ENCODE measurements around the gene CLASP1.

DNA sequence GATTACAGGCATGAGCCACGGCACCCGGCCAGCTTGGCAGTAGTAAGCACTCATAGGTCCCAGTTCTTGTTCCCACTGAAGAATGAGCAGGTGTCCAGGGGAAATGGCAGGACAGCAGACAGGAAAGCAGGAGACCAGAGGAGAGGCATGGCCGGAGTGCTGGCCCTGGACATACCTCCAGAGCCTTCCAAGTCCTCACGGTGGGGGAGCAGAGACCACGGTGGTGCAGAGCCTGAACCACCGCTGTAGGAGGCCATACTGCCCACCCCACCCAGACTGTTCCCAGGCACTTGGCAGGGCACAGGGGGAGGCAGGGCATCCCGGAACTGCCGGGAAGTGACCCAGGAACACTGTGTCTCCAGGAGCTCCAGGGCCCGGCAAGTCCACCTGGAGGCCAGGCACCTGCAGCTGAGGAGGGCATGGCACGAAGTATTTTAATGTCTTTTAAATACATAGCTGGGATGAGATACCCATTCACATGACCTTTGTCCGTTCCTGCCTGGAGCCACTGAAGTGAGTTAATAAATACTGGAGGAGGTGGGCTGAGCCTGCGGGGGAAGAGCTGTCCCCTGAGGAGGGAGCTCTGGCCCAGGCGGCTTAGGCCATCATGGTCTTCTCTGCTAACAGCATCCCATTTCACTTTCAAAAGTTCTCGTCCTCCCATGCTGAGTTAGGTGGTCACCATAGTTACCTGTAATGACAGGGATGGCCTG, 314.5 kb downstream of the CLASP1 start:
- TF ChIP-seq NRF1 (IDR thresholded peaks at IDR 0.05; ENCODE audit: low read depth, low read length) (no peak), EGR1 (IDR thresholded peaks at IDR 0.05; ENCODE audit: borderline replicate concordance, low read depth, low read length) (no peak), RXRA (IDR thresholded peaks at IDR 0.05; ENCODE audit: insufficient read depth, low read depth, low read length) (no peak), SIX5 (IDR thresholded peaks at IDR 0.05; ENCODE audit: low read depth, low read length) (no peak), TCF12 (IDR thresholded peaks at IDR 0.05; ENCODE audit: low read depth, low read length) (no peak), CHD1 (IDR thresholded peaks at IDR 0.05; ENCODE audit: low read depth, low read length) (no peak), CREB1 (IDR thresholded peaks at IDR 0.05) (no peak), TEAD4 (IDR thresholded peaks at IDR 0.05; ENCODE audit: low read depth, low read length) (peak; percentile 40; the same call in 1 of the 2 replicates), POLR2A (IDR thresholded peaks at IDR 0.05; ENCODE audit: control extremely low read depth in 1 of 2, low read depth in 2 of 2, low read length in 2 of 2) (no peak), SUZ12 (IDR thresholded peaks at IDR 0.05; ENCODE audit: low read length) (no peak), SP2 (IDR thresholded peaks at IDR 0.05; ENCODE audit: low read length) (no peak), KDM1A (IDR thresholded peaks at IDR 0.05; ENCODE audit: borderline replicate concordance, low read length) (no peak)
- TF ChIP-seq, protein P1, sequence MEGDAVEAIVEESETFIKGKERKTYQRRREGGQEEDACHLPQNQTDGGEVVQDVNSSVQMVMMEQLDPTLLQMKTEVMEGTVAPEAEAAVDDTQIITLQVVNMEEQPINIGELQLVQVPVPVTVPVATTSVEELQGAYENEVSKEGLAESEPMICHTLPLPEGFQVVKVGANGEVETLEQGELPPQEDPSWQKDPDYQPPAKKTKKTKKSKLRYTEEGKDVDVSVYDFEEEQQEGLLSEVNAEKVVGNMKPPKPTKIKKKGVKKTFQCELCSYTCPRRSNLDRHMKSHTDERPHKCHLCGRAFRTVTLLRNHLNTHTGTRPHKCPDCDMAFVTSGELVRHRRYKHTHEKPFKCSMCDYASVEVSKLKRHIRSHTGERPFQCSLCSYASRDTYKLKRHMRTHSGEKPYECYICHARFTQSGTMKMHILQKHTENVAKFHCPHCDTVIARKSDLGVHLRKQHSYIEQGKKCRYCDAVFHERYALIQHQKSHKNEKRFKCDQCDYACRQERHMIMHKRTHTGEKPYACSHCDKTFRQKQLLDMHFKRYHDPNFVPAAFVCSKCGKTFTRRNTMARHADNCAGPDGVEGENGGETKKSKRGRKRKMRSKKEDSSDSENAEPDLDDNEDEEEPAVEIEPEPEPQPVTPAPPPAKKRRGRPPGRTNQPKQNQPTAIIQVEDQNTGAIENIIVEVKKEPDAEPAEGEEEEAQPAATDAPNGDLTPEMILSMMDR (IDR thresholded peaks at IDR 0.05; ENCODE audit: control extremely low read depth in 1 of 3, insufficient read depth in 1 of 3, low read depth in 1 of 3, low read length in 3 of 3): no peak

Data from H1 (cell line).